ENCODE measurements around the gene TUBA1C. TPM values are rescaled to one million over a fixed set of nuclear protein-coding genes. Genes with fewer than 3 reads are reported as not detected.
"Not testable (repeated sequence)": the region's sequence is repeated elsewhere in the genome, so short reads cannot be mapped to it uniquely, and the experiment has no call there.

TUBA1C gene
- total RNA-seq, 1 experiment from 2014 or later = 132 TPM

- Histone ChIP-seq H3K27me3 (ENCODE audit: low read length) (no peaks in the 10 kb centered on the region), H3K4me3 (ENCODE audit: low read length) (no peak overlapping the region), H3K9ac (ENCODE audit: low read length) (no peak overlapping the region), H2AFZ (ENCODE audit: low read length) (no peak overlapping the region), H4K20me1 (ENCODE audit: insufficient read depth, low read depth, low read length) (no peaks in the 10 kb centered on the region), H3K79me2 (ENCODE audit: low read length) (no peaks in the 10 kb centered on the region), H3K4me2 (ENCODE audit: low read depth, low read length, poor library complexity, severe bottlenecking) (peak overlapping the region; percentile 51), H3K9me2 (replicated peaks; ENCODE audit: insufficient read depth, low read length) (no peaks in the 10 kb centered on the region), H3K9me3 (ENCODE audit: low read length) (no peaks in the 10 kb centered on the region), H3K4me1 (ENCODE audit: low read length) (peaks cover 16% of the 10 kb centered on the region), H3K27ac (ENCODE audit: low read length) (no peak overlapping the region), H3K36me3 (ENCODE audit: insufficient read depth, low read length) (no peaks in the 10 kb centered on the region)
- DNase-seq = no peak
These were observed 33.3 kb downstream of the TUBA1C start for GRCh38 chr12:49298160-49298559.

GRCh38 chr12:49301760-49302159 lies 36.9 kb downstream of the TUBA1C start:
- H2AFZ ChIP-seq (ENCODE audit: low read length) = peak overlapping the region; percentile 91; the same call in 1 of the 2 replicates
- peak; percentile 66 for DNase-seq
- no peaks in the 10 kb centered on the region for H3K9me3 ChIP-seq (ENCODE audit: low read length)
- no peak overlapping the region for H3K9ac ChIP-seq (ENCODE audit: low read length)
- no peak overlapping the region for H3K4me3 ChIP-seq (ENCODE audit: low read length)
- H3K4me1 ChIP-seq (ENCODE audit: low read length) = peaks cover 14% of the 10 kb centered on the region
- no peaks in the 10 kb centered on the region for H3K79me2 ChIP-seq (ENCODE audit: low read length)
- H4K20me1 ChIP-seq (ENCODE audit: insufficient read depth, low read depth, low read length) = no peaks in the 10 kb centered on the region
- H3K27ac ChIP-seq (ENCODE audit: low read length) = no peak overlapping the region
- no peaks in the 10 kb centered on the region for H3K36me3 ChIP-seq (ENCODE audit: insufficient read depth, low read length)
- H3K4me2 ChIP-seq (ENCODE audit: low read depth, low read length, poor library complexity, severe bottlenecking) = no peak overlapping the region
- no peaks in the 10 kb centered on the region for H3K27me3 ChIP-seq (ENCODE audit: low read length)
- H3K9me2 ChIP-seq (replicated peaks; ENCODE audit: insufficient read depth, low read length) = no peaks in the 10 kb centered on the region

- no peaks in the 10 kb centered on the region for H3K79me2 ChIP-seq (ENCODE audit: low read length)
- no peak overlapping the region for H3K4me2 ChIP-seq (ENCODE audit: low read depth, low read length, poor library complexity, severe bottlenecking)
- H3K4me1 ChIP-seq (ENCODE audit: low read length) = peaks cover 4% of the 10 kb centered on the region; the same call in 1 of the 2 replicates
- H3K4me3 ChIP-seq (ENCODE audit: low read length) = no peak overlapping the region
- no peak overlapping the region for H3K27ac ChIP-seq (ENCODE audit: low read length)
- no peaks in the 10 kb centered on the region for H3K27me3 ChIP-seq (ENCODE audit: low read length)
- no peaks in the 10 kb centered on the region for H3K36me3 ChIP-seq (ENCODE audit: insufficient read depth, low read length)
- H3K9ac ChIP-seq (ENCODE audit: low read length) = no peak overlapping the region
- H3K9me2 ChIP-seq (replicated peaks; ENCODE audit: insufficient read depth, low read length) = no peaks in the 10 kb centered on the region
- DNase-seq = no peak
- H2AFZ ChIP-seq (ENCODE audit: low read length) = no peak overlapping the region; the same call in 1 of the 2 replicates
- H4K20me1 ChIP-seq (ENCODE audit: insufficient read depth, low read depth, low read length) = no peaks in the 10 kb centered on the region
- no peaks in the 10 kb centered on the region for H3K9me3 ChIP-seq (ENCODE audit: low read length)
These were observed 39.3 kb downstream of the TUBA1C start for GRCh38 chr12:49304161-49304560.

GRCh38 chr12:49305762-49306510 lies 41.1 kb downstream of the TUBA1C start:
- Histone ChIP-seq H3K9ac (ENCODE audit: low read length) (no peak overlapping the region), H4K20me1 (ENCODE audit: insufficient read depth, low read depth, low read length) (no peaks in the 10 kb centered on the region), H3K4me1 (ENCODE audit: low read length) (peaks cover 4% of the 10 kb centered on the region; the same call in 1 of the 2 replicates), H3K27ac (ENCODE audit: low read length) (no peak overlapping the region), H3K9me2 (replicated peaks; ENCODE audit: insufficient read depth, low read length) (no peaks in the 10 kb centered on the region), H3K4me2 (ENCODE audit: low read depth, low read length, poor library complexity, severe bottlenecking) (no peak overlapping the region), H3K27me3 (ENCODE audit: low read length) (no peaks in the 10 kb centered on the region), H3K79me2 (ENCODE audit: low read length) (no peaks in the 10 kb centered on the region), H3K36me3 (ENCODE audit: insufficient read depth, low read length) (no peaks in the 10 kb centered on the region), H3K9me3 (ENCODE audit: low read length) (no peaks in the 10 kb centered on the region), H3K4me3 (ENCODE audit: low read length) (no peak overlapping the region), H2AFZ (ENCODE audit: low read length) (peak overlapping the region; percentile 26; the same call in 1 of the 2 replicates)
- DNase-seq = no peak

GRCh38 chr12:49309386-49309785 lies 44.5 kb downstream of the TUBA1C start:
- no peak overlapping the region for H3K9ac ChIP-seq (ENCODE audit: low read length)
- no peak overlapping the region for H3K4me2 ChIP-seq (ENCODE audit: low read depth, low read length, poor library complexity, severe bottlenecking)
- no peak overlapping the region for H2AFZ ChIP-seq (ENCODE audit: low read length)
- no peaks in the 10 kb centered on the region for H3K4me1 ChIP-seq (ENCODE audit: low read length)
- H4K20me1 ChIP-seq (ENCODE audit: insufficient read depth, low read depth, low read length) = no peaks in the 10 kb centered on the region
- no peaks in the 10 kb centered on the region for H3K36me3 ChIP-seq (ENCODE audit: insufficient read depth, low read length)
- H3K27me3 ChIP-seq (ENCODE audit: low read length) = no peaks in the 10 kb centered on the region
- no peaks in the 10 kb centered on the region for H3K9me3 ChIP-seq (ENCODE audit: low read length)
- DNase-seq = no peak
- no peaks in the 10 kb centered on the region for H3K79me2 ChIP-seq (ENCODE audit: low read length)
- no peak overlapping the region for H3K27ac ChIP-seq (ENCODE audit: low read length)
- no peak overlapping the region for H3K4me3 ChIP-seq (ENCODE audit: low read length)
- H3K9me2 ChIP-seq (replicated peaks; ENCODE audit: insufficient read depth, low read length) = no peaks in the 10 kb centered on the region

GRCh38 chr12:49310451-49311000 lies 45.6 kb downstream of the TUBA1C start:
- not testable (repeated sequence) for H3K4me1 ChIP-seq (ENCODE audit: low read length); H2AFZ ChIP-seq (ENCODE audit: low read length); H3K9ac ChIP-seq (ENCODE audit: low read length); H3K9me3 ChIP-seq (ENCODE audit: low read length); H3K9me2 ChIP-seq (replicated peaks; ENCODE audit: insufficient read depth, low read length); H3K27ac ChIP-seq (ENCODE audit: low read length); H3K4me3 ChIP-seq (ENCODE audit: low read length); H3K27me3 ChIP-seq (ENCODE audit: low read length); H3K4me2 ChIP-seq (ENCODE audit: low read depth, low read length, poor library complexity, severe bottlenecking); H3K36me3 ChIP-seq (ENCODE audit: insufficient read depth, low read length); H3K79me2 ChIP-seq (ENCODE audit: low read length); DNase-seq; H4K20me1 ChIP-seq (ENCODE audit: insufficient read depth, low read depth, low read length)

GRCh38 chr12:49314811-49315210 lies 49.9 kb downstream of the TUBA1C start:
- no peaks in the 10 kb centered on the region for H3K36me3 ChIP-seq (ENCODE audit: insufficient read depth, low read length)

GRCh38 chr12:49317118-49317517 lies 52.2 kb downstream of the TUBA1C start:
- H3K4me2 ChIP-seq (ENCODE audit: low read depth, low read length, poor library complexity, severe bottlenecking); H3K4me1 ChIP-seq (ENCODE audit: low read length); H3K9me3 ChIP-seq (ENCODE audit: low read length); H3K27ac ChIP-seq (ENCODE audit: low read length); H2AFZ ChIP-seq (ENCODE audit: low read length); H3K27me3 ChIP-seq (ENCODE audit: low read length); H3K9ac ChIP-seq (ENCODE audit: low read length); DNase-seq; H3K4me3 ChIP-seq (ENCODE audit: low read length); H3K79me2 ChIP-seq (ENCODE audit: low read length); H4K20me1 ChIP-seq (ENCODE audit: insufficient read depth, low read depth, low read length); H3K9me2 ChIP-seq (replicated peaks; ENCODE audit: insufficient read depth, low read length); H3K36me3 ChIP-seq (ENCODE audit: insufficient read depth, low read length): not testable (repeated sequence)

More at GRCh38 chr12:49314811-49315210, 49.9 kb downstream of the TUBA1C start:
- Histone ChIP-seq H3K27ac (ENCODE audit: low read length) (no peak overlapping the region), H3K9me3 (ENCODE audit: low read length) (no peaks in the 10 kb centered on the region), H3K9me2 (replicated peaks; ENCODE audit: insufficient read depth, low read length) (no peaks in the 10 kb centered on the region), H3K9ac (ENCODE audit: low read length) (no peak overlapping the region), H4K20me1 (ENCODE audit: insufficient read depth, low read depth, low read length) (no peaks in the 10 kb centered on the region), H3K79me2 (ENCODE audit: low read length) (no peaks in the 10 kb centered on the region), H3K4me2 (ENCODE audit: low read depth, low read length, poor library complexity, severe bottlenecking) (no peak overlapping the region), H3K4me1 (ENCODE audit: low read length) (no peaks in the 10 kb centered on the region), H3K27me3 (ENCODE audit: low read length) (no peaks in the 10 kb centered on the region), H3K4me3 (ENCODE audit: low read length) (no peak overlapping the region), H2AFZ (ENCODE audit: low read length) (no peak overlapping the region)
- no peak for DNase-seq

Measured in Karpas-422 (cell line).